ENCODE measurements around the gene PRKCB.

Gene PRKCB

DNA sequence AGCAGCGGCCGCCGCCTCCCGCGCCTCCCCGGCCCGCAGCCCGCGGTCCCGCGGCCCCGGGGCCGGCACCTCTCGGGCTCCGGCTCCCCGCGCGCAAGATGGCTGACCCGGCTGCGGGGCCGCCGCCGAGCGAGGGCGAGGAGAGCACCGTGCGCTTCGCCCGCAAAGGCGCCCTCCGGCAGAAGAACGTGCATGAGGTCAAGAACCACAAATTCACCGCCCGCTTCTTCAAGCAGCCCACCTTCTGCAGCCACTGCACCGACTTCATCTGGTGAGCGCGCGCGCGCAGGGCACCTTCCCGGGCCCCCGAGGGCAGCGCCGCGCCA lies 258 bp downstream of the PRKCB start:
- peak in 1 of 2 donors; percentile 18 for DNase-seq (ENCODE audit: low read depth in 1 of 2, low spot score in 1 of 2)

DNA sequence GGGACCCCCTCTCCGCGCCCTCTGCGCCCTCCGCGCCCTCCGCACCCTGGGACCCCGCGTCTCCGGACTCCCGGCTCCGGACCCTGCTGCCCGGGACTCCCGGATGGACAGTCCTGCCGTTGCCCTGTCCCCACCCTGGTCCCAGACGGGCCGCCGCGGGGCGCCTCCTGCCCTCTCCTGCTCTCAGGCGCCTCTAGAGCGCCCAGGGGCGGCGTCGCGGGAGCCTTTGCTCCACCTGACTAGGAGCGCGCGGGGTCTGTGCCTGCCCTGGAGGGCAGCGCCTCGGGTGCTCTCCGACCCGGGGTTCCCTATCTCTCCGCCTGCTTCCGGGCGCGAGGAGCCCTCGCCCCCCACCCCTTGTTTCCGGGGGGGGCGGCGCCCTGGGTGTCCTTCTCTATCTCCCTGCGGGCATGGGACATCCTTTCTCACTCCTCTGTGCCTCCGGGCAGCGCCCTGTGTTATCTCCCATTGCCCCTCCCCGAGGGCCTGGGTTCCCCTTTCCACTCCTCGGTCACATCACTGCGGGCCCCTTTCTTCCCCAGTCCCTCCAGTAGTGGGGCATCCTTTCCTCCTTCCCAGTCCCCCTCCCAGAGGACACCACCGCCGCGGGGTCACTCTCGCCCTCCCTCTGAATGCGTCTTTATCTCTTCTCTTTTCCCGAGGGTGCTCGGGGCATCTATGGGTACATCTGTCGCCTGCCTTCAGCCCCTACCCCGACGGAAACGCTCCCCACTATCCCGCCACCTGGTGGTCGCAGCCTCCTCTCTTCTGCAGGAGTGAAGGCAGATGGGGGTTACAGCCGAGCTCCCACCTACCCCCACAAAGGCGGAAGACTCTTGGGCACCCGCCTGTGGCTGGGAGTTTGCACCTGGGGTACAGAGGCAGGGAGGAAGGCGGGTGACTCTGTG lies 875 bp downstream of the PRKCB start:
- DNase-seq (ENCODE audit: low read depth in 1 of 2, low spot score in 1 of 2), result peak; percentile 8 to 33

DNA sequence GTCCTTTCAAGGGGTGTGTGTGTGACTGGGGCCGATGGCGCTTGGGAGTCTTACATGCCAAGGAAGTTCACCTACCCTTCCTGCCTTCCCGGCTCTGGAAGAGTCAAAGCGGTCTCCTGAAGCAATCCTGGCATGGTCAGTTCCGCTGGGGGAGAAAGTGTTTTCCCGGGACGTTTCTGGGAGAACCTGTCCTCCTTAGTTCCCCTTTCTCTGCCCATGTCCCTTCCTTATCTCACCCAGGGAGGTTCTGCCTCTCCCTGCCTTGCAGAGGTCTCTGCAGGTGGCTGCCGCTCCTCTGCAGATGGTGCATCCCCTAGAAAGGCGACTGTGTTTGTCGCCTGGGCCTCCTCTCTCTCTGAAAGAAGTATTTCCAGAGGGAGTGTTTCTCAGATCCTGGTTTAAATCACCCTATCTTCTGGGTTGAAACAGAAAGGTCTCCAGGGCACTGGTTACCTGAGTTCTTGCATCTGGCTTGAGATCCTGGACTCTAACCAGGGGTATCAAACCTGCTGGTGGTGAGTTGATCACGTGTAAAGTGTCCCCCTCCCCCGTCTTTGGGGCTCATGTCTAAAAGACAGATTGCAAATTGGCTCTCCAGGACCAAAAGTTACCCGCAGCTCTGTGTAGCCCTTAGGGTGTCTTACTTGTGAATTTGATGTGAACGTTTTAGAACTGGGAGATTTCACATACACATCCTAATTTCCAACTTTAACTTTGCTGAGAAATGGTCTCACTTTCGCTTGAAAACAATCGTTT lies 1.9 kb downstream of the PRKCB start:
- DNase-seq (ENCODE audit: low read depth in 1 of 2, low spot score in 1 of 2), result no peak

DNA sequence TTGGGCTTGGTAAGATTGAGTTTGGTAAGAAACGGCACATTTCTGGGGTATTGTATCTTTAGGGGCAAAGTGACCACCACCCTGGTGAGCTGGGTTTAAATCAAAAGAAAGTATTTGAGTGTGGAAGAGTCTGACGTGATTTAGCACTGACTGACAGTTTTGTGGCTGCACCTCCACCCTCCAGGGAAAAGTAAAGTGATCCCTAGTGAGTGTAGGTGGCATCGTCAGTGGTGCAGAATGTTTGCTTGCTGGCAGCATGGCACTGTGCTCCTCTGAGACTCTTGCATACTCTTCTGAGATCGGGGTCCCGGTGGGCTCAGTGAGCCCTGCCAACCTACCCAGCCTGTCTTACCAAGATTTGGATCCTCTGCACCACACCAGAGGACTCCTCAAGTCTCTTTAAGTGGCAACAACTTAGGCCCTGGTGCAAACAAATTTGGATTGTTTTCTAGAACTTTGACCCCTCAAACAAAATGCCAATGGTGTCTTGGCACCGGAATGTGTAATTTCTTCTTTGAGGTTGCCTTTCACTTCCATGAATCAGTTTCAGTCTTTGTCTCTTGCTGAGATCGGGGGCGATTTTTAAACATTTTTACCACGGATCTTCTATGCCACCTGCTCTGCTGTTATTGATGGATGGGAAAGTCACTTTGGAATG lies 2.8 kb downstream of the PRKCB start:
- no peak for DNase-seq (ENCODE audit: low read depth in 1 of 2, low spot score in 1 of 2)

DNA sequence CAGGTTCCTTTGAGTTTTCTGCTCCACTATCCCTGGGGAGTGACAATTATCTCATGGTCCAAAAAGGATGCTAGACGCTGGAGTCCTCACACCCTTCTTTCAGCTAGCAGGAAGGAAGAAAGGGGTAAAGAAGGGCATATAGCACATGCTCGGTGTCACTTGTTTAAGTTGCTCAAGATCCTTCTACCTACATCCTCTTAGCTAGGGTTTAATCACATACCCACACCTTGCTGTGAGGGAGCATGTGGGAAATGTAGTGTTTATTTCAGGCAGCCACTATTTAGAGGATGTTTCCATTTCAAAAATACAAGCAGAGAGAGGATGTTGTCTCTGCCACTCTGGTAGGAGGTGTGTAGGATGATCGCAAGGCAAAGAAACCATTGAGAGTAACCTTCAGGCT lies 4.5 kb downstream of the PRKCB start:
- DNase-seq (ENCODE audit: low read depth in 1 of 2, low spot score in 1 of 2), result no peak

DNA sequence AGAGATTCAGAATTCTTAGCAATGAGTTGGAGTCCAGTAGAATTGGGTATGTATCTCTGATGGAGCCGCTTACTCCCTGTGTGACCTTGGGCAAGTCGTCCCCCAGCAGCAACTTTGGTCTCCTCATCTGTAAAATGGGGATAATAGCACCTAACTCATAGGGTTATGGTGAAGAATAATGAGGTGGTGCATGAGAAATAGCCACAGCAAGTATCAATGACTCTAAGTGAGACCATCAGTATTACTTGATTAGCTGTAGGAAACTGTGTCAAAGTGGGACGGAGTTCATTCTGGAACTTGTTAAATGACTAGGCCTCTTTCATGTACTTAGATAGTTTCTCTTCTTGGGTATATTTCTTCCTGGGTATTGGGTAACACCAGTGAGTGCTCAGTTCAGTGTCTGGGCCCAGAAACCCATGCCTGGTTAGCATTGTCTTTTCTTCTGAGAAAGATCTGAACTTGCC lies 6.4 kb downstream of the PRKCB start:
- no peak for DNase-seq (ENCODE audit: low read depth in 1 of 2, low spot score in 1 of 2)

DNA sequence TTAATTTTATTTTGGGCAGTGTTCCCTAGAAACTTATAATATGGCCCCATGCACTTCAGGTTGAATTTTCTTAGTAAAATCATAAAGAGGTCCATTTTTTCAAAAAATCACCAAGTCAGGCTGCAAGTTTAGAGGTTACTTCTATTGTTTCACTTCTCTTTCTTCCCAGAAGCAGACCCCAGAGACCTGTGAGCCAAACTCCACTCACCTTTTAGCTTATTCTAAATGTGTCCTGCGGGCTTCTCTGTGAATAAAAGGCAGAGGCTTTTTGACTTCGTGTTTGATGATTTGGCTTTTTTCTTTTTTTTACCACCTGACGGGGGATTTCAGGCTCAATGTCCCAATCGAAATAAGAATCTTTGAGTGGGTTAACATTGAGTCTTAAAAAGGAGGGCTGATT lies 7.4 kb downstream of the PRKCB start:
- DNase-seq (ENCODE audit: low read depth in 1 of 2, low spot score in 1 of 2), result no peak

DNA sequence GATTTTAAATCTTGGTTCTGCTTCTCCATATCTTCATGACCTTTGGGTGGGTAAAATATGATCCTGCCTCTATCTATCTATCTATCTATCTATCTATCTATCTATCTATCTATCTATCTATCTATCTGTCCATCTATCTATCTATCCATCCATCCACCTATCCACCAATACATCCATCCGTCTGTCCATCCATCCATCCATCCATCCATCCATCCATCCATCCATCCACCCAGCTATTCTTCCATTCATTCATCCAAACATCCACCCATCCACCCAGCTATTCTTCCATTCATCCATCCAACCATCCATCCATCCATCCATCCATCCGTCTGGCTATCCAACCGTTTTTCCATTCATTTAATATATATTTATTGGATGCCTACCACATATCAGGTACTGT lies 11.5 kb downstream of the PRKCB start:
- DNase-seq (ENCODE audit: low read depth in 1 of 2, low spot score in 1 of 2), result no peak

DNA sequence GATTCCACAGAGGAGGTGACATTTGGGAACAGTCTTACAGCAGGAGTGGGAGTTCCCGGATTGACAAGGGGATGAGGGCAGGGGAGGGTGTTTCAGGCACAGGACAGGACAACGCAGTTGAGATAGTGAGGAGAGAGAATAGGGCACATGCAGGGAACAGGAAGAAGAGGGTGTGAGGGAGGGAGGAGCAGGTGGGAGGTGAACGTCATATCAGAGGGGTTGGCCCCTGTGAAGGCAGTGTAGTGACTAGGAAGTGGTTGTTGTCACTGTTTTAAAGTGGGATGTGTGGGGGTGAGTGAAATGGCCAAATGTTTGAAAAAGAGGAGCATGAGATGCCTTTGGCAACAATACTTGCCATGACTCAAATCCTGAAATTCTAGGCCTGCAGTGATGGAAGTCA lies 12.2 kb downstream of the PRKCB start:
- DNase-seq (ENCODE audit: low read depth in 1 of 2, low spot score in 1 of 2), result no peak

DNA sequence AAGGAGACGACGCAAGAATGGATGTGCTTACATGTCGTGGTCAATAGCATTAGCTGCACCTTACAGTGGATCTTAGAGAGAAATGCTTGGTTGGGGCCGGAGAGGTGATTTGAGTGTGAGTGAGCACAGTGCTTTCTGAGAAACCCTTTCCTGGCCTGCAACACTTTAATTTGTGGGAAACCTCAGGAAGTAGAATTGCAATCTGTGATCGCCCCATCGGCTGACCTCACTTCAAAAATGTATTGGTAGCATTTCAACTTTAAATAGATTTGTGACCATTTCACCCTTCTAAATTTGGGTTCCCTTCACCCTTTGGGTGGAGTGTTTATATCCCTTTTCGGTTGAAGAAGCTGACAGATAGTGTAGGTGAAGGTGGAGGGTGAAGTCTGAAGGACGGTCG lies 13.2 kb downstream of the PRKCB start:
- no peak for DNase-seq (ENCODE audit: low read depth in 1 of 2, low spot score in 1 of 2)

DNA sequence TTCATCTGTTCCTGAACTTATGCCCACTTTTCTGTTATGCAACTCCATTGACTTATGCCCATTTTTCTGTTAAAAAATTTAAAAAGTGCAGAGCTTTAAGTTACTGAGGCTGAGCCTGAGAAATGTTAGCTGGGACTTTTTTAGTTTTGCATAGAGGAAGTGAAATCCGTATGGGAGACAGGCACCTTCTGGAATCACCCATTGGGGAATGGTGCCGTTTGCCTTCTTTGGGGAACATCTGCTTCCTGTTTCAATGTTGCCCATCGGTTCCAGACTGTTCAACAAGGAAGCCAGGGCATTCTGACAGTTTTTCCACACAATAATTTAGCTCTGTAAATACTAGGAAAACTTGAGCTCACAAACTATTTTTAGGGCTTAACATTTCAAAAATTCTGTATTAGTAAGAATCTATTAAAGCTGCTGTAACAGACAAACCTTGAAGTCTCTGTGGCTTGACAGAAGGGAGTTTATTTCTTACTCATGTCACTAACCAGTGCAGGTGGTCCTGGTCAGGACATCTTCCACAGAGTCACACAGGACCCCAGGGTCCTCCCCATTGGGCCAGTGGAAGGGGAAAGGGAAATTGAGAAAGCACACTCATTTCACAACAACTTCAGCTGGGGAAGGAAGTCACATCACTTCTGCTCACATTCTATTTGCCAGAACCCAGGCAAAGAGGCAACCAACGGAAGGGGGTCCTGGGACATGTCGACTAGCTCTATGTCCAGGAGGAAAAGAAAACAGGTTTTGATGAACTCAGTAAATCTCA lies 17.2 kb downstream of the PRKCB start:
- no peak for DNase-seq (ENCODE audit: low read depth in 1 of 2, low spot score in 1 of 2)

DNA sequence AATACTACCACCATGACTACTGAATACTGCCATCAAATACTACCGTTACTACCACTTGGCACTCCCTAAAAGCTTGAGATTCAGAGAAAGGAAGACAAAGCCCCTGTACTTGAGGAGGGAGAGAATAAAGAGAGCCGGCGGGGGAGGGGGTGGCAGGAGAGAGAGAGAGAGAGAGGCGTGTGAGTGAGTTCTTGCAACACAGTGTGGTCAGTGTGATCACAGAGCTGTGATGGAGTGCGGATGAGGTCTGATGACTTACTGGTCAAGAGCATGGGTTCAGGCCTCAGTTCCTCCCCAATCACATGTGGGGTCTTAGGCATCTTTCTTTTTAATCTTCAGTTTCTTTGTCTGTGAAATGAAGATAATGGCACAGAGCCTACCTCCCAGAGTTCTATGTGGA lies 19.2 kb downstream of the PRKCB start:
- DNase-seq (ENCODE audit: low read depth in 1 of 2, low spot score in 1 of 2), result no peak

DNA sequence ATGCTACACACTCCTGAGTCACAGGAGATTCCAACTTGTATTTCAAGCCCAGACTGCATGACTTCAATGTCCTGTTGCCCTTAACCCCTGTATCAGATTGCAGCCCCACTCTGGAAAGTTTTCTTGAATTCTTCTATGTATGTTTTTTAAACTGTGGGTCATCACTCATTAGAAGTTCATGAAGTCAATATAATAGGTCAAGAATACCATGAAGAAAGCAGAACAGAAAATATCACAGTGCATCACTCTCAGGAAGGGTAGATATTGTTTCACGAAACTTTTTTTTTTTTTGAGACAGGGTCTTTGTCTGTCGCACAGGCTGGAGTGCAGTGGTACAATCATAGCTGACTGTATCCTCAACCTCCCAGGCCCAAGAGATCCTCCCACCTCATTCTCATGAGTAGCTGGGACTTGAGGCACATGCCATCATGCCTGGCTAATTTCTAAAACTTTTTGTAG lies 20.5 kb downstream of the PRKCB start:
- DNase-seq (ENCODE audit: low read depth in 1 of 2, low spot score in 1 of 2), result no peak

DNA sequence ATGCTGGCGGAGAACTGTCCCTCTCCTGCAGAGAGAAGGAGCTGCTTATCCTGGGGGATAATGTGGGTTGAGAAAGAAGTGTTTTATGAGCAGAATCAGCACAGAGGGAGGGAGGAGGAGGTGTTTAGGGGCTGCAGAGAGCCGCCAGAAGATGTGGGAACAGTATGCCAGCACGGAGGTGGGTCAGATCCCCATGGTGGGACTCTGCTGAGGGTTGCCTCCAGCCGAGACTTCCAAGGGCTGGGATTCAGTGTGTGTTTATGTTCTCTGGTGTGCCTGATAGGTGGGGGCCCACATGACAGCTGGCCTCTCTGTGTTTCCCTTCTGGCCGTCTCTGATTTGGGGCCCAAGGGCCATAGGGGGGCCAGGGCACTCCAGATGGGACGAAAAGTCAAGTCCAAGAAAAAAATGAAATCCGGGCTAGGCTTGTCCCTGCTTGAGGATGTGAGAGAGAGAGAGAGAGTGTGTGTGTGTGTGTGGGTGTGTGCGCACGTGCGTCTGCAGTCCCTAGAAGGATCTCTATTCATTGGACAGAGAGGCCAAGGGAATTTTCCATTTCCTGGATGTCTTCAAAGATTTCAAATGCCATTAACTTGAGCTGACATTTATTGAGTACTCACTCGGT lies 21.6 kb downstream of the PRKCB start:
- DNase-seq (ENCODE audit: low read depth in 1 of 2, low spot score in 1 of 2), result no peak

DNA sequence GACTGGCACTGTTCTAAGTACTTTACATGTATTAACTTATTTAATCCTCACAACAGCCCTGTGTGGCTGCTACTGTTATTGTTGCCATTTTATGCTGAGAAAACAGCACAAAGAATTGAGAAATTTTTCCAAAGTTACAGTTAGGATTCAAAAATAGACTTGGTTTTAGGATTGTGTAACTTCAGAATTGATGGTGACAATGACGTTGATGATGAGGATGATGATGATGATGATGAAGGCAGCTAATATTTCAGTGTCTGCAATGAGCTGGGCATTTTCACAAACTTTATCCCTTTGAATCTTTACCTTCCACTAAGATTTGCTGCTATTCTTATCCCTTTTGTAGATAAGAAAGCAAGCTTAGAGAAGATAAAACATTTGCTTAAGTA lies 22.1 kb downstream of the PRKCB start:
- DNase-seq (ENCODE audit: low read depth in 1 of 2, low spot score in 1 of 2), result no peak

DNA sequence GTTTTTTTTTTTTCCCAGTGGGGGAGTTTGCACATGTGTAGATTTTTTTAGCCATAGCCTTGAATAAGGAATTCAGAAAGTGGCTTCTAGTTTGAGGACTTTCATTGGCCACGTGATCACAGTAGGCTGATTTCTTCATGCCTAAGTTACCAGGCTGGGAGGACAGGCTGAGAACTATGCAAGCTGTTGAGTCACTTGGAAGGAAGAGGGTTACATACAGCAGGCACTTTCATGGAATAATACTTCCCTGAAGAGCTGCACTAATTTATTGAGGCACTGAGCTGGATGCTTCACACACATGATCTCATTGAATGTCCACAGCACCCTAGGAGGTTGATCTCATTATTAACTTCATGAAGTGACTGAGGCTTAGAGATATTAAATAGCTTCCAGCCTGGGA lies 22.8 kb downstream of the PRKCB start:
- no peak for DNase-seq (ENCODE audit: low read depth in 1 of 2, low spot score in 1 of 2)

DNA sequence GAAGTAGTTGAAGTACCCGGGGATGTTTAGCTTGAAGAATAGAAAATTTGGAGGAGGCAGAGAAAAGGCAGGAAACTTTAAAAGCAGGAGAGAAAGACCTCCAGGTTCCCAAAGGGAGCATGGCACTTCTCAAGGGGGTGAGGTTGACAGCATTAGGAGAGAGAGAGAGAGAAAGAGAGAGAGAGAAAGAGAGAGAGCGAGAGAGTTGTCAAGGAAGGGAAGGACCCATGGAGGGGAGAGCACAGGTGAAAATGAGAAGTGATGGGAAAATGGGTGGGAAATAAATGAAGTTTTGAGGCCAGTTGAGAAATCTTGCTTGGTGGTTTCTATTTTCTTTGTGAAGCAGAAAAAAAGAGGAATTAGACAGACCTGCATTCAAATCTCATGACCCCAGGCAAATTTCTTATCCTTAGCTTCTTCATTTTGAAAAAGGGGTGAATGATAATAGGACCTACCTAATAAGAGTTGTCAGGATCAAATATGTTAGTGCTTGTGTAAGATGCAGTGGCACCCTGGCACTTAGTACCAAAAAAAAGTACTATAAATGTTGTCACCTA lies 24.0 kb downstream of the PRKCB start:
- no peak for DNase-seq (ENCODE audit: low read depth in 1 of 2, low spot score in 1 of 2)

DNA sequence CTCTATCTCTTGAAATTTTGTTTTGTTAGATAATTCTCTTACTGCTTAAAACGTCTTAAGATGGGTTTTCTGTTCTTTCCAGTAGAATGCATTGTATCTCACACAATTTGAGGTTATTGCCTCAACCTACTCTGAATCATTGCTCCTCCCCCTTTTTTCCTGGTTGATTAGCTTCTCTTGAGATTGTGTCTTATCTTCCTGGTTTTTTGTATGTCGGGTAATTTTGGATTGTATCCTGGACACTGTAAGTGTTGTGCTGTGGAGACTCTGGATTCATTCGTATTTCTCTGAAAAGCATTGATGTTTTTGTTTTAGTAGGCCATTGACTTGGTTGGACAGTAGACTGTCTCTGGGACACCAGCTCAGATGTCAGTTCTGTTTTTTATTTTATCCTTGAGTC lies 26.1 kb downstream of the PRKCB start:
- DNase-seq (ENCODE audit: low read depth in 1 of 2, low spot score in 1 of 2), result no peak

DNA sequence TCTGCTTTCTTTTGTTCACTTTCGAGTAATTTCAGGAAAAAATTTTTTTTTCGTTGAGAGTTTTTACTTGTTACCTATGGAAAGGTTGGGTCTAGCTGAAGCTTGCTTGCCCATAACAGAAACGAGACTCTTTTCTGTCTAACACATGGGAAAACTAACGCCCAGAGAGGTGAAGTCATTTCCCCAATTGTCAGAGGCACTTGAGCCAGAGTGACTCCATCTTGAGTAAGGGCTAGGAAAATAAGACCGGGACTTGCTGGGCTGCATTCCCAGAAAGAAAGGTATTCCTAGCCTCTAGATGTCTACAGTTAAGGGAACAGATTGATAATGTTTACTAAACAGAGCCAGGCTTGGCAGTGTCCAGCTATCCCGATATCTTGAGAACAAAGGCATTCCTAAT lies 26.8 kb downstream of the PRKCB start:
- DNase-seq (ENCODE audit: low read depth in 1 of 2, low spot score in 1 of 2), result no peak
